Peyer's patch (tissue), 4 donors: ENCODE data around the gene ARMH4.

ENCODE experiments used
- POLR2A ChIP-seq, 2 donors: fragments of 450-650 bp; IDR thresholded peaks; one replicate each; pipeline ENCODE4 v1.5.1; 2017; ENCODE audit warnings: antibody characterized with exemption in 2 of 2, mild to moderate bottlenecking in 2 of 2, moderate library complexity in 2 of 2
- TF ChIP-seq, protein P1 (sequence below), 6 experiments: fragments of 450-650 bp in 4 of 6; fragments of 200-600 bp in 2 of 6; sonication (generic) in 1 of 6; IDR thresholded peaks; one replicate each; pipeline ENCODE4 v1.5.1; 2017 to 2019; ENCODE audit warnings: antibody characterized with exemption in 6 of 6, mild to moderate bottlenecking in 3 of 6, moderate library complexity in 1 of 6

DNA sequence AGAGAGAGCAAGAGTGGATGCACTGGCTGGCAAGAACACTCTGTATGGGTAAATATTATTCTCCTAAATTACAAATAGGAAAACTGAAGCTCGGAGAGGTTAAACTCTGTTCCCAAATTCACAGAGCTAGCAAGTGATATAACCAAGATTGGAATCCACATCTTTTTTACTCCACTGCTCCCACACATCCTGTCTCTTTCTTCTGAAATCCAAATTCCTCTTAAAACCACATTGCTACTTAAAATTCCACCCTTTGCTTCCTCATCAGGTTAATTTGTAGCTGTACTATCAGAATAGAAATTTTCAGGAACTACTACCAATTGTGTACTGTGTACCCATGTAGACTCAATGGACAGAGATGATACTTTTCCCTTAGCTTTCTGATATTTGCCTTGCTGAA lies 74.4 kb downstream of the ARMH4 start:
- TF ChIP-seq, protein P1, sequence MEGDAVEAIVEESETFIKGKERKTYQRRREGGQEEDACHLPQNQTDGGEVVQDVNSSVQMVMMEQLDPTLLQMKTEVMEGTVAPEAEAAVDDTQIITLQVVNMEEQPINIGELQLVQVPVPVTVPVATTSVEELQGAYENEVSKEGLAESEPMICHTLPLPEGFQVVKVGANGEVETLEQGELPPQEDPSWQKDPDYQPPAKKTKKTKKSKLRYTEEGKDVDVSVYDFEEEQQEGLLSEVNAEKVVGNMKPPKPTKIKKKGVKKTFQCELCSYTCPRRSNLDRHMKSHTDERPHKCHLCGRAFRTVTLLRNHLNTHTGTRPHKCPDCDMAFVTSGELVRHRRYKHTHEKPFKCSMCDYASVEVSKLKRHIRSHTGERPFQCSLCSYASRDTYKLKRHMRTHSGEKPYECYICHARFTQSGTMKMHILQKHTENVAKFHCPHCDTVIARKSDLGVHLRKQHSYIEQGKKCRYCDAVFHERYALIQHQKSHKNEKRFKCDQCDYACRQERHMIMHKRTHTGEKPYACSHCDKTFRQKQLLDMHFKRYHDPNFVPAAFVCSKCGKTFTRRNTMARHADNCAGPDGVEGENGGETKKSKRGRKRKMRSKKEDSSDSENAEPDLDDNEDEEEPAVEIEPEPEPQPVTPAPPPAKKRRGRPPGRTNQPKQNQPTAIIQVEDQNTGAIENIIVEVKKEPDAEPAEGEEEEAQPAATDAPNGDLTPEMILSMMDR (IDR thresholded peaks at IDR 0.05), result no peak
- TF ChIP-seq POLR2A (IDR thresholded peaks at IDR 0.05), result no peak
